OCI-M1 (cell line): ENCODE results near the gene GALNT6.

Experiments
- DNase-seq: peaks from one replicate; lab custom pipeline; 2025; lab: John Stamatoyannopoulos, UW

GALNT6 gene

GRCh38 chr12:51391283-51392123 lies at the start of gene GALNT6:
Gene GALNT6, minus strand, starts transcription at chr12:51391406. Its CDS starts 11,625 bp downstream, at chr12:51379781.
- peak; percentile 78 for DNase-seq

- no peak for DNase-seq
These were observed 48.1 kb upstream of the GALNT6 start for GRCh38 chr12:51439330-51439729.

GRCh38 chr12:51437431-51437830 lies 46.2 kb upstream of the GALNT6 start:
- no peak for DNase-seq

- DNase-seq: no peak
These were observed 43.1 kb upstream of the GALNT6 start for GRCh38 chr12:51434305-51434704.

GRCh38 chr12:51432921-51433320 lies 41.7 kb upstream of the GALNT6 start:
- peak; percentile 31 for DNase-seq

GRCh38 chr12:51430196-51430895 lies 39.1 kb upstream of the GALNT6 start:
- no peak for DNase-seq

GRCh38 chr12:51429700-51430099 lies 38.5 kb upstream of the GALNT6 start:
- no peak for DNase-seq

- DNase-seq: no peak
These were observed 37.0 kb upstream of the GALNT6 start for GRCh38 chr12:51428256-51428655.

- DNase-seq: peak; percentile 61
These were observed 33.7 kb upstream of the GALNT6 start, which contains the start of gene SLC4A8 for GRCh38 chr12:51424662-51425539. Gene SLC4A8, plus strand, starts transcription at chr12:51424831. Its CDS starts 157 bp downstream, at chr12:51424988.

- no peak for DNase-seq
These were observed 33.0 kb upstream of the GALNT6 start for GRCh38 chr12:51424094-51424661.

- DNase-seq: peak; percentile 78
These were observed 30.2 kb upstream of the GALNT6 start for GRCh38 chr12:51421266-51421884.

GRCh38 chr12:51419425-51420193 lies 28.4 kb upstream of the GALNT6 start:
- no peak for DNase-seq

GRCh38 chr12:51417826-51418225 lies 26.6 kb upstream of the GALNT6 start:
- DNase-seq: no peak

- no peak for DNase-seq
These were observed 24.7 kb upstream of the GALNT6 start for GRCh38 chr12:51415931-51416330.

GRCh38 chr12:51413791-51414190 lies 22.6 kb upstream of the GALNT6 start:
- DNase-seq: no peak

GRCh38 chr12:51413149-51413548 lies 21.9 kb upstream of the GALNT6 start:
- no peak for DNase-seq

- no peak for DNase-seq
These were observed 18.6 kb upstream of the GALNT6 start for GRCh38 chr12:51409846-51410245.

- no peak for DNase-seq
These were observed 16.4 kb upstream of the GALNT6 start for GRCh38 chr12:51407604-51408003.

- DNase-seq: no peak
These were observed 15.7 kb upstream of the GALNT6 start for GRCh38 chr12:51406859-51407258.

- no peak for DNase-seq
These were observed 15.1 kb upstream of the GALNT6 start for GRCh38 chr12:51406290-51406689.

- no peak for DNase-seq
These were observed 14.6 kb upstream of the GALNT6 start for GRCh38 chr12:51405801-51406207.
